ENCODE results near the gene SERINC2. TPM values are rescaled to one million over a fixed set of nuclear protein-coding genes. Genes with fewer than 3 reads are reported as not detected.
A peak's percentile ranks its signal among the peaks of the same experiment; 100 is the strongest.

Gene SERINC2
- total and polyA plus RNA-seq, 4 donors = 4.9 to 66.4 (median 38.7) TPM

DNA sequence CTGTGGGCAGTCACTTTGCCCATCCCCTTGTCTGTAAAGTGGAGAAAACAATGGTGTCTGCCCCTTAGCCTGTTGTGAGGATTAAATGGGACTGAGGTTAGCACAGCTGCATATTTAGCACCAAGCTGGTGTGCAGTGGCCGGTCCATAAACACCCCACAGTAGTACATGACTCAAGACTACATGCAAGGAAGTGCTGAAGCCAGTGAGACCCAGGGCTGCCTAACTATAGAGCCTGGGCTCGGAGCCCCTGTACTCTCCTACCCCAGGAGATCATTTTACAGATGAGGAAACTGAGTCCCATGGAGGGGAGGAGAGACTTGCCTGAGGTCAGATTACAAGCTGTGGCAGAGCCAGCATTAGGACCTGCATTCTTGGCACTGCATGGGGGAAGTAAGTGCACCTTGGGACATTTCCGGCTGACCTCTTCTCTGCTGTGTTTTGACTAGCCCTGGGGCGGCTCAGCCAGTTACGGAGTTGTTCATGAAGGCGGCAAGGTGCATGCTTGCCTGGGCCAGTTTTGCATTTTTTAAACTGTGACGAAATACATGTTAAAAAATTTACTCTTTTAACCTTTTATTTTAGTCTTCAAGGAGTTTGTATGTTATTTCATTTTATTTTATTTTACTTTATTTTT, 3.2 kb downstream of the SERINC2 start (continued):
- TF ChIP-seq EGR1 (IDR thresholded peaks at IDR 0.05; ENCODE audit: low read depth in 2 of 2) (peak in 1 of 2 donors; percentile 39), NR2F2 (IDR thresholded peaks at IDR 0.05) (no peak), GABPA (IDR thresholded peaks at IDR 0.05 in 1 of 2, conservative IDR thresholded peaks at IDR 0.05 in 1 of 2) (peak; percentile 40 to 67), FOXA2 (IDR thresholded peaks at IDR 0.05) (no peak), HNF4A (conservative IDR thresholded peaks at IDR 0.05) (peak; percentile 61 to 68)
- TF ChIP-seq, protein P1, sequence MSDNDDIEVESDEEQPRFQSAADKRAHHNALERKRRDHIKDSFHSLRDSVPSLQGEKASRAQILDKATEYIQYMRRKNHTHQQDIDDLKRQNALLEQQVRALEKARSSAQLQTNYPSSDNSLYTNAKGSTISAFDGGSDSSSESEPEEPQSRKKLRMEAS (IDR thresholded peaks at IDR 0.05) = peak; percentile 73
- TF ChIP-seq, protein P2, sequence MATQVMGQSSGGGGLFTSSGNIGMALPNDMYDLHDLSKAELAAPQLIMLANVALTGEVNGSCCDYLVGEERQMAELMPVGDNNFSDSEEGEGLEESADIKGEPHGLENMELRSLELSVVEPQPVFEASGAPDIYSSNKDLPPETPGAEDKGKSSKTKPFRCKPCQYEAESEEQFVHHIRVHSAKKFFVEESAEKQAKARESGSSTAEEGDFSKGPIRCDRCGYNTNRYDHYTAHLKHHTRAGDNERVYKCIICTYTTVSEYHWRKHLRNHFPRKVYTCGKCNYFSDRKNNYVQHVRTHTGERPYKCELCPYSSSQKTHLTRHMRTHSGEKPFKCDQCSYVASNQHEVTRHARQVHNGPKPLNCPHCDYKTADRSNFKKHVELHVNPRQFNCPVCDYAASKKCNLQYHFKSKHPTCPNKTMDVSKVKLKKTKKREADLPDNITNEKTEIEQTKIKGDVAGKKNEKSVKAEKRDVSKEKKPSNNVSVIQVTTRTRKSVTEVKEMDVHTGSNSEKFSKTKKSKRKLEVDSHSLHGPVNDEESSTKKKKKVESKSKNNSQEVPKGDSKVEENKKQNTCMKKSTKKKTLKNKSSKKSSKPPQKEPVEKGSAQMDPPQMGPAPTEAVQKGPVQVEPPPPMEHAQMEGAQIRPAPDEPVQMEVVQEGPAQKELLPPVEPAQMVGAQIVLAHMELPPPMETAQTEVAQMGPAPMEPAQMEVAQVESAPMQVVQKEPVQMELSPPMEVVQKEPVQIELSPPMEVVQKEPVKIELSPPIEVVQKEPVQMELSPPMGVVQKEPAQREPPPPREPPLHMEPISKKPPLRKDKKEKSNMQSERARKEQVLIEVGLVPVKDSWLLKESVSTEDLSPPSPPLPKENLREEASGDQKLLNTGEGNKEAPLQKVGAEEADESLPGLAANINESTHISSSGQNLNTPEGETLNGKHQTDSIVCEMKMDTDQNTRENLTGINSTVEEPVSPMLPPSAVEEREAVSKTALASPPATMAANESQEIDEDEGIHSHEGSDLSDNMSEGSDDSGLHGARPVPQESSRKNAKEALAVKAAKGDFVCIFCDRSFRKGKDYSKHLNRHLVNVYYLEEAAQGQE (IDR thresholded peaks at IDR 0.05) = no peak

DNA sequence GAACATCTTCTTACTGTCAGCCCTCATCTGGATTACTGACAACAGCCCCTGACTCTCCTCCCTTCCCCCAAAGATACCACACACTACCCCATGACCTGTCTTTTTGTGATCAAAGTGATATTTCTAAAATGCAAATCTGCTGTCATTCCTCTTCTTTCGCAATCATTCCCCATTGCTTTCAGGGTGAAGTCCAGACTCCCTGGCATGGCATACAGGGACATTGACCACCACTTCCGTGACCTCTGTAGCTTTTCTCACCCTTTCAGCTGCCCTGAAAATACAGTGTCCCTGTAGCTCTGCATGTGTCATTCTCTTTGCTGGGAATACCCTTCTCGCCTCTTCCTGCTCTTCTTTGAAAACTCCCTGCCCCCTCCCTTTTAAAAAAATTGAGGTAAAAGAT, 4.1 kb downstream of the SERINC2 start:
- Histone ChIP-seq H3K27me3 (ENCODE audit: control insufficient read depth in 4 of 4, insufficient read depth in 4 of 4, low read length in 3 of 4) (no peaks in the 10 kb centered on the region), H3K27ac (ENCODE audit: low read depth in 1 of 2, low read length in 2 of 2) (peak overlapping the region; percentile 86 to 96), H3K4me3 (ENCODE audit: low read depth in 1 of 3, low read length in 3 of 3) (no peak overlapping the region), H3K36me3 (ENCODE audit: control insufficient read depth in 4 of 4, insufficient read depth in 3 of 4, low read depth in 1 of 4, low read length in 3 of 4) (no peaks in the 10 kb centered on the region), H3K9me3 (ENCODE audit: control insufficient read depth in 4 of 4, low read length in 3 of 4) (no peaks in the 10 kb centered on the region), H3K9ac (ENCODE audit: low read depth in 1 of 2, low read length in 2 of 2) (peak overlapping the region in 1 of 2 donors; percentile 41), H3K4me1 (ENCODE audit: control insufficient read depth in 4 of 4, insufficient read depth in 4 of 4, low read length in 3 of 4) (peaks cover 12 to 50% (median 30%) of the 10 kb centered on the region in 4 donors)
- TF ChIP-seq, protein P3, sequence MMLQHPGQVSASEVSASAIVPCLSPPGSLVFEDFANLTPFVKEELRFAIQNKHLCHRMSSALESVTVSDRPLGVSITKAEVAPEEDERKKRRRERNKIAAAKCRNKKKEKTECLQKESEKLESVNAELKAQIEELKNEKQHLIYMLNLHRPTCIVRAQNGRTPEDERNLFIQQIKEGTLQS (IDR thresholded peaks at IDR 0.05) = peak; percentile 79
- TF ChIP-seq NR2F2 (IDR thresholded peaks at IDR 0.05) (peak; percentile 94), HNF4A (conservative IDR thresholded peaks at IDR 0.05) (peak; percentile 99), GABPA (IDR thresholded peaks at IDR 0.05 in 1 of 2, conservative IDR thresholded peaks at IDR 0.05 in 1 of 2) (peak in 1 of 2 donors; percentile 76), TAF1 (conservative IDR thresholded peaks at IDR 0.05) (no peak), YY1 (IDR thresholded peaks at IDR 0.05) (peak; percentile 77), FOXA1 (IDR thresholded peaks at IDR 0.05) (no peak), RAD21 (IDR thresholded peaks at IDR 0.05) (peak in 1 of 2 donors; percentile 35), EGR1 (IDR thresholded peaks at IDR 0.05; ENCODE audit: low read depth in 2 of 2) (peak in 1 of 2 donors; percentile 90), JUND (IDR thresholded peaks at IDR 0.05) (peak; percentile 88 to 92), FOXA2 (IDR thresholded peaks at IDR 0.05) (peak; percentile 79), HNF4G (IDR thresholded peaks at IDR 0.05) (peak; percentile 99), SP1 (IDR thresholded peaks at IDR 0.05) (peak; percentile 97), RXRA (IDR thresholded peaks at IDR 0.05) (peak; percentile 99 to 100)
- TF ChIP-seq, protein P4, sequence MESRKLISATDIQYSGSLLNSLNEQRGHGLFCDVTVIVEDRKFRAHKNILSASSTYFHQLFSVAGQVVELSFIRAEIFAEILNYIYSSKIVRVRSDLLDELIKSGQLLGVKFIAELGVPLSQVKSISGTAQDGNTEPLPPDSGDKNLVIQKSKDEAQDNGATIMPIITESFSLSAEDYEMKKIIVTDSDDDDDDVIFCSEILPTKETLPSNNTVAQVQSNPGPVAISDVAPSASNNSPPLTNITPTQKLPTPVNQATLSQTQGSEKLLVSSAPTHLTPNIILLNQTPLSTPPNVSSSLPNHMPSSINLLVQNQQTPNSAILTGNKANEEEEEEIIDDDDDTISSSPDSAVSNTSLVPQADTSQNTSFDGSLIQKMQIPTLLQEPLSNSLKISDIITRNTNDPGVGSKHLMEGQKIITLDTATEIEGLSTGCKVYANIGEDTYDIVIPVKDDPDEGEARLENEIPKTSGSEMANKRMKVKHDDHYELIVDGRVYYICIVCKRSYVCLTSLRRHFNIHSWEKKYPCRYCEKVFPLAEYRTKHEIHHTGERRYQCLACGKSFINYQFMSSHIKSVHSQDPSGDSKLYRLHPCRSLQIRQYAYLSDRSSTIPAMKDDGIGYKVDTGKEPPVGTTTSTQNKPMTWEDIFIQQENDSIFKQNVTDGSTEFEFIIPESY (IDR thresholded peaks at IDR 0.05) = peak; percentile 82
- TF ChIP-seq, protein P1 (IDR thresholded peaks at IDR 0.05) = peak; percentile 98
- TF ChIP-seq, protein P5, sequence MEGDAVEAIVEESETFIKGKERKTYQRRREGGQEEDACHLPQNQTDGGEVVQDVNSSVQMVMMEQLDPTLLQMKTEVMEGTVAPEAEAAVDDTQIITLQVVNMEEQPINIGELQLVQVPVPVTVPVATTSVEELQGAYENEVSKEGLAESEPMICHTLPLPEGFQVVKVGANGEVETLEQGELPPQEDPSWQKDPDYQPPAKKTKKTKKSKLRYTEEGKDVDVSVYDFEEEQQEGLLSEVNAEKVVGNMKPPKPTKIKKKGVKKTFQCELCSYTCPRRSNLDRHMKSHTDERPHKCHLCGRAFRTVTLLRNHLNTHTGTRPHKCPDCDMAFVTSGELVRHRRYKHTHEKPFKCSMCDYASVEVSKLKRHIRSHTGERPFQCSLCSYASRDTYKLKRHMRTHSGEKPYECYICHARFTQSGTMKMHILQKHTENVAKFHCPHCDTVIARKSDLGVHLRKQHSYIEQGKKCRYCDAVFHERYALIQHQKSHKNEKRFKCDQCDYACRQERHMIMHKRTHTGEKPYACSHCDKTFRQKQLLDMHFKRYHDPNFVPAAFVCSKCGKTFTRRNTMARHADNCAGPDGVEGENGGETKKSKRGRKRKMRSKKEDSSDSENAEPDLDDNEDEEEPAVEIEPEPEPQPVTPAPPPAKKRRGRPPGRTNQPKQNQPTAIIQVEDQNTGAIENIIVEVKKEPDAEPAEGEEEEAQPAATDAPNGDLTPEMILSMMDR (IDR thresholded peaks at IDR 0.05; ENCODE audit: low read depth, low read length, missing input control) = no peak
- TF ChIP-seq, protein P2 (IDR thresholded peaks at IDR 0.05) = peak; percentile 76
- no peak for DNase-seq (ENCODE audit: low spot score)
- WGBS = 37% methylated on average over 3 of the region's 3 CpGs

All from liver (tissue), 9 donors.